AG08395 (cell line): ENCODE measurements around the gene ELMO1.

Experiments used
- DNase-seq: peaks from one replicate; pipeline ENCODE4 v3.0.0; 2012; ENCODE audit warnings: mixed read lengths, low spot score

Gene ELMO1

DNA sequence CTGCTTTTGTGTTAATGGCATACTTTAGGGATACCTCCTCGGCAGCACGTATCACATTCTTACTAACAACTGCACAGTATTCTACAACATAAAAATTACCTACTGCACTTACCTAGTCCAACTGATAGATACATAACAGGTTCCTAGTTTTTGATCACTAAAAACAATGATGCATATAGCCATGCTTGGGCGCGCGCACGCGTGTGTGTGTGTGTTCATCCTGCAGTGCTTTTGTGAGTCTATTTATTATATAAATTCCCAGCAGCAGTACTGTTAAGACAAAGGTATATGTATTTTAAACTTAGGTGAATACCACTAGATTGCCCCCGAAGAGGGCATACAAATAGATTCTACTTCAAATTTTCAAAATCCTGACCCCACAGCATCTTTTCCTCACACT lies 181.4 kb downstream of the ELMO1 start:
- no peak for DNase-seq

DNA sequence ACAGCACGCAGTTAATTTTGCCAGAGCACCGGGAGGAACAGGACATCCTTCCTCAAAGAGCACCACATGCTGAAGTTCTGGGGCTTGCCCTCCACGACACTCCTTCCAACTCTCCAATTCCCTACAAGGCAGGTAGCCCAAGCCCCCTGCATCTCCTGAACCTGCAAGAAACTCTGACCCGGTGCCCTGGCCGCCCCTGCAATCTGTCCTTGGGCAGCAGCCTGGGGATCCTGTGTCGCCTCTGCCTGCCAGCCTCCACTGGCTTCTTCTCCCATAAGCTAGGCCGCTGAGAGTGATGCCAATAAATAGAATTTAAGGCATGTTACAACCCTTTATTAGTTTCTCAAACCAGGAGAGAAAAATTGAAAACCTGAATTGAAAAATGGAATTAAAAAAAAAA lies 182.8 kb downstream of the ELMO1 start:
- DNase-seq, result no peak

DNA sequence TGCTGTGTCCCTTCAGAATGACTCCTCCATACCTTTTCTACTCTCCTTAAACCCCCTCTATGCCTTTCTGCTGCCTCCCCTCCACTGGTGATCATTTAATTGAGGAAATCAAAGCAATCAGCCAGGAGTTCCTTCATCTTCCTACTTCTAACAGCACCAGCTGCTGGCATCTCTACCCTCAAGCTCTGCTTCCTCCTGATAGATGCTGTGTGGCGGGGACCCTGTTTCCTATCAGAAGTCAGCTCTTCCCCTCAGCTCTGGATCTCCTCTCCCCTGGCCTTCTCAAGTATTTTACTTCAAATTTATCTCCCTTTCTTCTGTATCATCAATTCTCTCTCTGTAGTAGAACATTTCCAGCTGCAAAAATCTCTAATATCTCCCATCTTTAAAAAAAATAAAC lies 183.7 kb downstream of the ELMO1 start:
- no peak for DNase-seq

DNA sequence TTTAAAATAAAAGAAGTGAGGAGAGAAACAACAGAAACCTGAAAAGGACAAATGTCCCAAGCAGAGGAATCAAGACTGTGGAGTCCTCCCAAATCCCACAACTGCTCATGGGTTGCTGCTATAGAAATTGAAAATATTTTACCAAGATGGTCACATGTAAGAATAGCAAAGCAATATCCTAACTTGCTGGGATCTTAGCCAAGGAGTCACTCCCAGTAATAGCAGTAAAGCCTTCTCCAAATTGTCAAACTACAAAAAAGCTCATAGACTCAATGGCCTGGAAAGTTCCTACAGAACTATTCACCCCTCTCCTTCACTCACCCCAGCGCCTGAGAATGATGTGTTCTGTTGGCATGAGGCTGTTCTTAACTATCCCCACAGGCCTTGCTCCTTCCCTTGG lies 186.5 kb downstream of the ELMO1 start:
- DNase-seq, result no peak

DNA sequence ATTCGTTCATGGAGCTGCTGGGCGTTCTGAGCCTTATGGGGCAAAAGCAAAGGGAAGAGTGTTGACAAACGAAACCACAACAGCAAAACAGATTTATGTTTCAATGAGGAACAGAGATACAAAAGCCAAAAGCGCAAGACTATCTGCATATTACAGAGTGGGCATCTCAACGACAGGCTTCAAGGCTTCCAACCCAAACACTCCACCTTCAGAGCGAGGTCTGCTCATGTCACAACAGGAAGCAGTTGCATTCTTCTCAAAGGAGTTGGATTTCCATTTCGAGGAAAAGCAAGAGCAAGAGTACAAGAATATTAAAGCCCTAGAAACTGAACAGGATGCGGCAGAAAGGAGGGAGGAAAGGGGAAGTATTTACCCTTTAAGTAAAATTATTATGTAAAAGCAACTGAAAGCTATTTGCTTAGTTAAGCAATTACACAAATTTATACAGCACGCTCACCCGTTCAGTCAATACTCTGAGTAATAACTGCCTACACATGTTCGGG lies 189.3 kb downstream of the ELMO1 start:
- peak; percentile 2 for DNase-seq

DNA sequence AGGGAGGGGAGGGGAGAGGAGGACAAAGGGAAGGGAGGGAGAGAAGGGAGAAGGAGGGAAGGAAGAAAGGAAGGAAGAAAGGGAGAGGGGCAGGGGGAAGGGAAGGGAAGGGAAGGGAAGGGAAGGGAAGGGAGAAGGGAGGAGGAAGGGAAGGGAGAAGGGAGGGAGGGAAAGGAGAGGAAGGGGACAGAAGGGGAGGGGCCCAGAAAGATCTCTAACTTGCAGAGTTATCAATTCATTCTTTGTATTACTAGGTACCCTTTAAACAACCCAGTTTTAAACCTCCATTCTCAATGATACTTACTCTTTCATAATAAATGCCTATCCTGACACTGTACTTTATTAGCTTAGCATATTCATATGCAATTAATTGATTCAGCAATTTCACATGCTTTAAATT lies 192.0 kb downstream of the ELMO1 start:
- no peak for DNase-seq

DNA sequence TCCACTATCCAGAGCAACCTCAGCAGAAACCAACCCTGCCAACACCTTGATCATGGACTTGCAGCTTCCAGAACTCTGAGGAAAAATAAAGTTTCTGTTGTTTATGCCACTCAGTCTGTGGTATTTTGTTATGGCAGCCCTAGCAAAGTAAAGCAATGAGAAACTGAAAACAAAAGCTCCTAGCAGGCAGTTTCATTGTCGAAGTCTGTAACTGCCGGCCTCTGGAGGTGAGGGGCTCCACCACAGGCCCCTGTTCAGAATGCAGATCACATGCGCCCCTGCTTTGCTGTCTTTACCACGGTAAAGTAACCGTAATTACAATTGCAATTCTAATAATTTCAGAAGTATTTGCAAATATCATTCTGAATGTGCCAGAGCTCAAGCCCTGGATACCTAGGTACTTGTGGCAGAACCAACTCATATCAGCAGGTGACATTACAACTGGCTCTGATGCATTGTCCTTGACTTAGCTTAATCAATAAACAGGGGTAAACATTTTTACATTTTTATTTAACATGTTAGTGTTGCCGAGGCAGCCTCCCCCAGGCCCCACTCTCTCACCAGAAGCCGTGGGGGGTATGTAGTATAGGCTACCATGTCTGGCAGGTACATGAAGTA lies 193.2 kb downstream of the ELMO1 start:
- DNase-seq, result no peak

DNA sequence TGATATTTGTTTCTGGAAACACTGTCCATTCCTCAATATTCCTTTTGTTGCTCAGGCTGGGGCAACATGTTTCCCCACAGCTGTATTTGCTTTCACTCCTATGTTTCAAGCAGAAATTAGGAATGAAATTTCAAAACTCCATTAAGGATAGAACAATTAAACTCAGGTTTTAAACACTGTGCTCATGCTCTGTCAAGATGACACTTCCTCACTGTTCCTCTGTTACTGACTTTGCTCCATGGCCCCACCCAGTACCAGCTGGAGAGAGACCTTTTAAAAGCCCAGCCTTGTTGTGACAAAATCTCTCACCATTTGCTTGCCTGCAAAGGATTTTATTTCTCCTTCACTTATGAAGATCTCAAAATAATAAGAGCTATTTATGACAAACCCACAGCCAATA lies 197.4 kb downstream of the ELMO1 start:
- DNase-seq, result no peak

DNA sequence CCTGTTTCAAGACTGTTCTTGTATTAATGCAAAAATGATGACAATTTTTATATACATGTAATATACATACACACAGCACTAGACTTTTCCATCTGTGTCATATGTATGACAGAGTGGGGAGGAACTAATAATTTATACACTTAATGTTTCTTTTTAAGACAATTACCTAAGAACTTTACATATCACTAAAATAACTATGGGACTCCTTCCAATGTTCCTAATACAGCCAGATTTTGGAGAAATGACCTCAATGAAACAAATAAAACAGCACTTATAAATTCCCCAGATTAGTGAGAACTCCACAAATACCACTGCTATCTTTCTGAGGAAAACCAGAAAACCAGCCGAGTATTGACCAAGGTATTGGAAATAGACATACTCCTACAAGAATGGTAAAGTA lies 199.4 kb downstream of the ELMO1 start:
- DNase-seq, result no peak

DNA sequence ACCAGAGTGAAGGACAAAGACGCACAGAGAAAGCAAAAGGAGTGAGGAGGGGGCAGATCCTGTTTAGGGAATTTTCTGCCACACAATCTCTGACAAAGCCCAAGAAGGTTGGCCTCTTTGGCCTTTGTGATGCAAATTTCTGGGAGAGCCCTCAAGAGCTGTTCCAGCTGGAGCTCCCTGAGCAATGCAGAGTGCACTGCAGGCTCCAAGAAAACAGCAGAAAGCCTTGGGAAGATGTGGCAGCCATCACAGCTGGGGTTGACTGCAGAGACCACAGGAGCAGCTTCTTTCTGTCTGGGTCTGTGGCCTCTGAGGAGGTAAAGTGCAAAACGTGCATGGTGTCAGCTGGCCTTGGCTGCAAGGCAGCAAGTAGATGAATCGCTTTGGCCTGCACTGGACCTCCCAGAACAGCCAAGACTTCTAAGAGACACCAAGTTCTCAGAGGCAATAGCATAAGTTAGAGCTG lies 200.2 kb downstream of the ELMO1 start:
- DNase-seq, result no peak

DNA sequence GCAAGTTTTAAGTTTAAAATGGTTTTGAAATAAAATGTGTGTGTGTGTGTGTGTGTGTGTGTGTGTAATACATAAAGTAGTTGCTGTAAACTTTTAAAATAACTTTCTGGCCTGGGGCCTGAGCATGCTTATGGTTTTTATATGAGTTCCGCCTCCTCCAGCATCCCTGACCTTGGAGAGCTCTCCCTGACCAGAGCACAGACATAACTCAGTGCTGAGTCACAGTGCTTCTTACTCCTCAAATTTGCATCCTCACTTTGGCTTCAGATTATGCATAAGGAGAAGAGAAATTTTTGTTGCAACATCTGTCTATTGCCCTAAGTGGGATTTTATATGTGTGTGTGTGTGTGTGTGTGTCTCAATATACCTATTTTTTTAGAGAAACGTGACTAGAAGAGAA lies 200.8 kb downstream of the ELMO1 start:
- DNase-seq, result no peak

DNA sequence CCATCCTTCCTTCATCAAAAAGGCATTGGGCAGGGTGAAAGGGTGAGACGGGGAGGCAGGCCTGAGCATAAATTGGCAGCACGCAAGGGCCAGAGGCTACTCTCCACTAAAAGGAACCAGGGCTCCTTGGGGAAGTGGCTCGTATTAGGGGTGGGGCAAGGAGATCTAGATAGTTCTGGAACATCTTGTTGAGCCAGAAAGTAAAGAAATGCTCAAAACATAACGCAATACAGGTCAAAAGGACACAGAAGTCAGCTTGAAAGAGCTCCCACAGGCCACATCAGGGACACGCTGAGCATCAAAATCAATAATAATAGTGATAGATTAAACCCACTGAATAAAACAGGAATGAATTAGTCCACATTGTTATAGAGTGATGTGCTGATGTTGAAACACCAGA lies 203.1 kb downstream of the ELMO1 start:
- DNase-seq, result no peak

DNA sequence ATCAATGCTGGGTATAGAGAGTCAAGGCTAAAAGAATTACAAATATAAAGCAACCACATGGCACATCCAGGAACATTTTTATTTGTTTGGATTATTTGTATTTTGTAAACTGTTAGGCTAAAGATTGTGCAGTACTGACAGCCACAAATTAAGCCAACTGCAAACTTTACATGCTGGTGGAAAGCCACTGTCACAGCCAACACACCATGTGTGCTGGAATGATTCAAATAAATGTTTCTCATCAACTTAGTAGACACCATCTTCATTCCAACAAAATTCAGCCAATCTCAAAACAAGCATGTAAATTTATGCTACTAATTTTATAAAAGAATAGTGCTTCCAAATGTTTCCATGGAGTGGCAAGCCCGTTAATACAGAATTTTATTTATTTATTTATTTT lies 211.8 kb downstream of the ELMO1 start:
- no peak for DNase-seq

DNA sequence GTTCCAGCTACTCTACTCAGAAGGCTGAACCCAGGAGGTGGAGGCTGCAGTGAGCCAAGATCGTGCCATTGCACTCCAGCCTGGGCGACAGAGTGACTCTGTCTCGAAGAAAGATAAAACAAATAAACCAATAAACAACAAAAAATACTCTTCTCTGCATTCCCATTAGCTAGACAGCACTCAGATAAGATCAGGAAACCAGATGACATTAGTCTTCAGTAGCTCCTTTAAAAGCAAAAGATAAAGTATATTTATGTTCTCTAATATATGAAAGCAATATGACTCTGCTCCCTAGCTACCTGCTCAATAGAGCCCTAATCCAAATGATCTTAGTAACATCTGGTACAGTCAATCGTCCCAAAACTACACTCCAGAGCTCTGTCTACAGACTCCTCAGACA lies 212.9 kb downstream of the ELMO1 start:
- DNase-seq, result no peak

DNA sequence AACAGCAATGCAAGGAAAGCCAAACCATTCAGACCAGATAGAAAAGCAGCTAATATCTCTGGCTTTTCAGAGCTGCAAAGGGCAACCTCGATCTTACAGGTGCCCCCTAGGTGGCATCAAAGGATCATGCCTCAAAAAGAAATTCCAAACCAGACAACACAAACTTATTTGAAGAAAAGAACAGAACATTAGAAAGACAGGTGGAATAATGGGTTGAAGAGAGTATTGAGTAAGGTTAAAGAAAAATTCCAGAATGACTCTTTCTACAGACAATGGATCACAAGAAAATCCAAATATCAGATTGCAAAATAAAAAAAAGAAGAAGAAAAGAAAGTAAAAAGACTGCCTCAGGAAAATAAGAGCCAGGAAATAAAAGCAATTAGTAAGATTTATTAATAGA lies 213.7 kb downstream of the ELMO1 start:
- no peak for DNase-seq

DNA sequence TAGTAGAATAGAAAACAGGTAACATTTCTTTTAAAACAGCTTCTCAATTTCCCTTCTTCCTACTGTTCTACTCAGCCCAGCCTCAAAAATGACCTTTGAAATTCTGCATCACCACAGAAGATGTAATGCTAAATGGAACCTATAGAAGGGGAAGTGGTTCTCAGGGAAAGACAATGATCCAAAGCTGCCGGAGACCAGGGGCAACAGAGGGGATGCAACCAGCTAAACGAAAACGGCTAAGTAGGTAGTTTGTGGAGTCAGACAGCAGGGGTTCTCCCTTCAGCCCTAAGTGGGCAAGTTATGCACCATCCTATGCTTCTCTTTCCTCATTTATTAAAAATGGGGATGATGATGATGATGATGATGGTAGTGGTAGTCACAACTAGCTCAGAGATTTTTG lies 214.3 kb downstream of the ELMO1 start:
- no peak for DNase-seq

DNA sequence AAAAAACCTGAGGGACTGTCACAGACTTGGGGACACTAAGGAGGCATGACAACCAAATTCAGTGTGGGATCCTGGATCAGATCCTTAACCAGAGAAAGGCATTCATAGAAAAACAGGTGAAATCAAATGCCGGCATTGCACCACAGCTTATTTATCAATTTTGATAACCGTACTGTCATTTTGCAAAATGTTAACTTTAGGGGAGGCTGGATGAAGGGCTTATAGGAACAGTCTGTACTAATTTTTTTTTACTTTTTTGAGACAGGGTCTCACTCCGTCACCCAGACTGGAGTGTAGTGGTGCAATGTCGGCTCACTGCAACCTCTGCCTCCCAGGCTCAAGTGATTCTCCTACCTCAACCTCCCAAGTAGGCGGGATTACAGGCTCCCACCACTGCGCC lies 217.1 kb downstream of the ELMO1 start:
- no peak for DNase-seq

DNA sequence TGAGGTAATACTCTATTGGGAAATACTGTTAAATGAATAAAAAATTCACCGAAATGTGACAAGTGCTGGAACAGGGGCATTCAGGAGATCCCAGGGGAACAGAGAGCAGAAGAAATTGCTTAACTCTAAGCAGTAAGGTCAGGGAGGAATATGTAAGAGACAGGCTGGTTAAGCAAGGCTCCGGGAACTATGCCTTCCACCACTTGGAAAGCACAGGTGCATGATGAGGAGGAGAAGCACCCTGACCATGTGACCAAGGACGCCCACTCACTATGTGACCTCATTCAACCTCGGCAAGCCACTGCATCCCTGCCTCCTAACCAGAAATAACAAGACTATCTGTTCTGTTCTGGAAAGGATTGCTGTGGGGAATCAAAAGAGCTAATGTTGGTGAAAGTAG lies 218.4 kb downstream of the ELMO1 start:
- DNase-seq, result no peak

DNA sequence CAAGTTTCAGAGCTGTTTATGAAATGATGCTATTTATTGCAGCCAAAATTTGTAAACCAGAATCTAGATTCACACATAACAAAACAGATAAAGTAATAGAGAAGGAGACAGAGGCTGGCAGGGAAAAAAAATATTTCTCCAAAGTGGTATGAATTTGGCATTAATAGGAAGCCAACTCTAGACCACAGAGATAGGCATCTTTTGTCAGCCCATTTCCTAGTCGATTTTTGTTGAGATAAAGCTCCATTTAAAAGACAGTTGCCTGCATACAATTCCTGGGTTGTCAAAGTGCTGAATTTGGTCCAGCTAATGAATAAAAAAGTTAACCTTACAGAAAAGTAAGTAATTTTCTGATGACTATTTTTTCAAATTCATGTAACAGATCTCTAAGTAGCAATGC lies 219.3 kb downstream of the ELMO1 start:
- DNase-seq, result no peak

DNA sequence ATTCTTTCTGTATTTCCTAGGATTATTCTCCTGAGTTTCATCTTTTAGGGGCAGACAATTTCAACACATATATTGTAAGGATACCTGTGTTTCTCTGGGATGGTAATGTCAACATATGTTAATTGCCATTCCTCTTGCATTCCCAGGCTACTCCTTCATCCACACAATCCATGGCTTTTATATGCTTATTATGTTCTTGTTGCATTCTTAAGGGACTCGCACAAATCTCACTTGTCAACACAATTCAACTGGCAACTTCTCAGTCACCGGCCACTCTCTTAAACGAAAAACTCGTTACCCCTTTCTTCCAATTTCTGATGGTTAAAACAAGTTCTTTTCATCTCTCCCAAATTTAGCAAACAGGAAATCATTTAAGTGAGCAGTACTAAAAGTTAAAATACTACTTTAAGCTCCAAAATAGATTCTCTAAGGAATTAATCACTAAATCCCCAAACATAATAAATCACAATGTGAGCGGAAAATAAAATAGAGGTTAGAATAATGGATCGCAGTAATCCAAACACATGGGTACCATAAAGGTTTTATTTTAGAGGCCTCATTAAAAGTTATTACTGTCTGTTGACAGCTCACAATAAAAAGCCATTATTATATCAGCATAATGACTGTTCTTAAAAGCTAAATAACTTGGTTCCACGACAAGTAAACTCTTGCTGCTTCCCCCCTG lies 223.2 kb downstream of the ELMO1 start:
- DNase-seq, result no peak

DNA sequence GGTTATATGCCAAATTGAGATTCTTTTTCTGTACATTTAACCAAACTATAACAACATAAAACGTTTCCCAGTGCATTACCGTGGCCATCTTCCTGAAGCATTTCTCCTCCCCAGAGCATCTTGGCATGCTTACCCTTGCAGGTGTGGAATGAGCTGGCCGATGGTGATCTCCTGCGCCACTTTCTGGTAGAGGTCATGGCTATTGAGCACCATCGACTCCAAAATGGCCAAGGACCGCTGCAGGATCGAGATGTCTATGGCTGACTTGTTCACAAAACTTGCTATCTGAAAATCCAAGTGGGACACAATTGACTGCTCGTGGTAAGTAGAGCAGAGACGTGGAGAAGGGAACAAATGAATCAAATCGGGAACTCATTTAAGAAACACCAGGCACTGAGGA lies 223.9 kb downstream of the ELMO1 start:
- no peak for DNase-seq

DNA sequence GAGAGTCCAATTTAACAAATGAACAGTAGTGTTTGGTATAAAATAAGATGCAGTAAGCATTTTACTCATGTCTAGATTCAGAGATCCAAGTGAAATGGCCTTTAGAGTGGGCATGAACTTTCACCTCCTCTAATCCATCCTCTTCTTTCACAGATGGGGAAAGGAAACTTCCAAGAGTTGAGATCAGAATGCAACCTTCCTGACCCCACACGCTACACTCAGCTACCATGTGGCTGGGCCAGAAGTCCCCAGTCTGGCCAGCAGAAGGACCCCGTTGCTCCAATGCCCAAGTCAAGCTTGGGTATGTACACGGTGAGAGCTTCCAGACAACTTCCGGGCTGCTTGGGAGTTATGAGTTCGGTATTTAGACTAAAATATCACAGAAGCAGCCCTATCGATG lies 228.0 kb downstream of the ELMO1 start:
- DNase-seq, result no peak

DNA sequence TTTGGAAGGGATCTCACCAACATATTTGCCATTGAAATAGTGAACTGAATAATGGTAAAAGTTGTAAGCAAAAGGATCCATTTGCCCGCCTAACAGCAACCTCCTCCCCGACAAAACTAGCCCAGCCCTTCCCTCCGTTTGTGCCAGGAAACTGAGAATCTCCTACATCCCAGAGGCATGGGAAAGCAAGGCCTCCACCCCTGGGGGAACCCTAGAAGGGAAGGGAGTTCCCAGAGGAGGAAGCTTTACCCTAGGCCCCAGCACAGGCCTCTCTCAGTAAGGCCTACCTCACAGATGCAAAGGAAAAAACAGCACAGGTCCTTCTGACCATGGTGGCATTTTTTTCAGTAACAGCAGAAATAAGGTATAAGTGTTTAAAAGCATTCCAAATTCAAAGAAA lies 229.7 kb downstream of the ELMO1 start:
- no peak for DNase-seq

DNA sequence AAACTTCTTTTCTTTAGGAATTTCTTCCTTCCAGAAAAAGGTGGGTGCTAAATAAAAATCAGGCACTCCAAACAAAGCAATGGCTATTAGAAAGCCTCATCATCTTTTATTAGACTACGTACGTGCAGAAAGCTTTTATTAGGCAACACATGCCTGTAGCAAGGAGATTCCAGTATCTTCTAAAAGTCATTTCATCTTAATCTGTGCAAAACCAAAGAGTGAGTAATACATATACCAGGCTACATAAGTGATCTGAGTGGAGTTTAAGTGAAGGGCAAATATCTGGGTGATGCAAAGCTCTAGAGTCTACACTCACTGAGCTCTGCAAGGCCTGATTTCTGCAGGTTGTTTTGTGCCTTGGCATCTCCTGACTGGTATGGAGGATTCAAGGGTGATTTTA lies 231.7 kb downstream of the ELMO1 start:
- DNase-seq, result no peak
